Hepatocyte (in vitro differentiated cells): ENCODE results near the gene SORCS2. TPM values are rescaled to one million over a fixed set of nuclear protein-coding genes. Genes with fewer than 3 reads are reported as not detected.

Experiments
- DNase-seq: peaks from one replicate; pipeline ENCODE4 v3.0.0-alpha.2; 2016; ENCODE audit warnings: low spot score
- H2AFZ ChIP-seq: fragments of 200-600 bp; sonication (generic); 2 replicates; pipeline ENCODE4 v1.6.0; 2016; ENCODE audit warnings: antibody characterized with exemption, mild to moderate bottlenecking
- H3K27ac ChIP-seq: fragments of 200-600 bp; sonication (generic); 2 replicates; pipeline ENCODE4 v1.5.1; 2016; ENCODE audit warnings: mild to moderate bottlenecking
- H3K27me3 ChIP-seq: fragments of 200-600 bp; sonication (generic); 2 replicates; pipeline ENCODE4 v1.6.1; 2016
- H3K36me3 ChIP-seq: fragments of 200-600 bp; sonication (generic); replicated peaks from 2 replicates; pipeline ENCODE4 v1.5.1; 2016; ENCODE audit warnings: low read depth; ENCODE audit not compliant: insufficient read depth
- H3K4me1 ChIP-seq: fragments of 200-600 bp; sonication (generic); 2 replicates; pipeline ENCODE4 v1.5.1; 2016; ENCODE audit warnings: mild to moderate bottlenecking, moderate library complexity; ENCODE audit not compliant: insufficient read depth
- H3K4me2 ChIP-seq: fragments of 200-600 bp; sonication (generic); 2 replicates; pipeline ENCODE4 v1.6.0; 2016
- H3K4me3 ChIP-seq: fragments of 200-600 bp; sonication (generic); 2 replicates; pipeline ENCODE4 v1.5.1; 2016; ENCODE audit warnings: mild to moderate bottlenecking
- H3K79me2 ChIP-seq: fragments of 200-600 bp; sonication (generic); 2 replicates; pipeline ENCODE4 v1.6.0; 2017; ENCODE audit warnings: mild to moderate bottlenecking
- H3K9me2 ChIP-seq: fragments of 200-600 bp; sonication (generic); replicated peaks from 2 replicates; pipeline ENCODE4 v1.6.0; 2017; ENCODE audit warnings: mild to moderate bottlenecking; ENCODE audit not compliant: insufficient read depth
- H3K9me3 ChIP-seq: fragments of 200-600 bp; sonication (generic); 2 replicates; pipeline ENCODE4 v1.5.1; 2016; ENCODE audit warnings: low read depth, mild to moderate bottlenecking
- H4K20me1 ChIP-seq: fragments of 200-600 bp; sonication (generic); 2 replicates; pipeline ENCODE4 v1.6.0; 2016; ENCODE audit warnings: mild to moderate bottlenecking; ENCODE audit not compliant: insufficient read depth, poor library complexity, severe bottlenecking
- CTCF ChIP-seq: fragments of 200-600 bp; sonication (generic); IDR thresholded peaks from 2 replicates; pipeline ENCODE4 v1.5.1; 2016; ENCODE audit warnings: antibody characterized with exemption, mild to moderate bottlenecking; ENCODE audit not compliant: poor library complexity
- EZH2 ChIP-seq: fragments of 200-600 bp; sonication (generic); IDR thresholded peaks from 2 replicates; pipeline ENCODE4 v1.6.1; 2016; ENCODE audit warnings: antibody characterized with exemption, mild to moderate bottlenecking, borderline replicate concordance
- EZH2phosphoT487 ChIP-seq: fragments of 200-600 bp; sonication (generic); IDR thresholded peaks from one replicate; pipeline ENCODE4 v1.6.1; 2018; ENCODE audit warnings: antibody characterized with exemption, mild to moderate bottlenecking, low read depth, moderate library complexity; ENCODE audit not compliant: unreplicated experiment, severe bottlenecking
- WGBS: methylation state at CpG from one replicate; pipeline ENCODE4 v1.1.6; 2016; ENCODE audit warnings: low lambda C conversion rate; ENCODE audit errors: missing lambda C conversion rate; 5-methylcytosine and 5-hydroxymethylcytosine counted together
- polyA plus RNA-seq: library from polyadenylated mRNA; unstranded; fragments of >200 nt; fragmentation: Nextera tagmentation; extraction: Ambion mirVana; gene quantifications from 2 replicates; pipeline ENCODE4 v1.2.1, GENCODE V29; 2016
- total RNA-seq: library from RNA; depleted of rRNA; stranded (reverse); fragments of >200 nt; gene quantifications from 2 replicates; pipeline ENCODE4 v1.2.3, GENCODE V29; 2014

SORCS2 gene
- total and polyA plus RNA-seq, 2 experiments from 2014 or later, result 1.6 to 4.8 TPM

DNA sequence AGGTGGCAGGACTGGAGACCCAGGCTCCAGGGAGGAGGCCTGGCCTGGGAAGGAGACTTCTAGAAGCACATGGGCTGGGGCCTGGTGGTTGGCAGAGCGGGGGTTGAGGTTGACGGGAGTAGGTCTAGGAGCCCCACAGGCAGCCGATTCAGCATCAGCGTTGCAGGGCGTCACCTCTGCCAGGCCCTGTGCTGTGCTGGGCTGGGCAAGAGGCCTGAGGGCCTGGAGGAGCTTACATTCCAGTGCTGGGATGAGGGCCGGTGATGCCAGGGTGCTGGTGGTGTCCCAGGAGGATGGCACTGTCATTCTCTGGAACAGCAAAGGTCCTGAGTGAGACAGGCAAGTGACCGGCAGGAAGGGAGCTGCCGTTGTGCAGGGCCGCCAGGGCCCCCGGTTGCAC lies 76.6 kb downstream of the SORCS2 start:
- Histone ChIP-seq H3K27ac (no peak overlapping the region), H3K36me3 (no peaks in the 10 kb centered on the region), H3K9me3 (no peaks in the 10 kb centered on the region), H4K20me1 (no peaks in the 10 kb centered on the region), H3K27me3 (no peaks in the 10 kb centered on the region), H2AFZ (no peak overlapping the region), H3K79me2 (no peaks in the 10 kb centered on the region), H3K4me1 (no peaks in the 10 kb centered on the region), H3K4me3 (no peak overlapping the region), H3K9me2 (no peaks in the 10 kb centered on the region), H3K4me2 (no peak overlapping the region)
- TF ChIP-seq EZH2phosphoT487 (no peak), EZH2 (no peak), CTCF (no peak)
- no peak for DNase-seq
- 97% methylated on average over 10 of the region's 10 CpGs for WGBS

DNA sequence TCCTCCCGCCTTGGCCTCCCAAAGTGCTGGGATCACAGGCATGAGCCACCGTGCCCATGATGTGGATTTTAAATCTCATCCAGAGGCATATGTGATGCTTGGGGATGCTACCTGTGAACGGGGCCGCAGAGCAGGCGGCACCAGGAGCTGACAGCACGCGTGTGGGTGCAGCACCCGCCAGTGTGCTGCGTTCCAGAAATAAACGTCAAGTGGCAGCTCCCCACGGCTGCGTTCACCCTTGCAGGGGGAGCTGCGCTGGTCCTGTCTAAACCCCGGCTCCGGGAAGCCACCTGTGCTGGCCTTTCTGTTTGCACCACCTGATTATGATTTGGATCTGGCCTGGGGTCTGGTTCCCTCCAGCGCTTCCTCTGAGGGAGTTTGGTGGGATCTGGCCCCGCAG lies 77.8 kb downstream of the SORCS2 start:
- Histone ChIP-seq H3K4me2 (no peak overlapping the region), H3K27ac (no peak overlapping the region), H3K4me3 (no peak overlapping the region), H3K27me3 (no peaks in the 10 kb centered on the region), H3K4me1 (no peaks in the 10 kb centered on the region), H3K36me3 (no peaks in the 10 kb centered on the region), H3K9me2 (no peaks in the 10 kb centered on the region), H3K9me3 (no peaks in the 10 kb centered on the region), H4K20me1 (no peaks in the 10 kb centered on the region), H2AFZ (no peak overlapping the region), H3K79me2 (no peaks in the 10 kb centered on the region)
- TF ChIP-seq EZH2phosphoT487 (no peak), CTCF (no peak), EZH2 (no peak)
- no peak for DNase-seq
- WGBS, result 93% methylated on average over 17 of the region's 17 CpGs

GRCh38 chr4:7272404-7272803 lies 80.1 kb downstream of the SORCS2 start:
- Histone ChIP-seq H3K9me2 (no peaks in the 10 kb centered on the region), H3K4me1 (no peaks in the 10 kb centered on the region), H3K36me3 (no peaks in the 10 kb centered on the region), H3K27ac (no peak overlapping the region), H4K20me1 (no peaks in the 10 kb centered on the region), H3K27me3 (no peaks in the 10 kb centered on the region), H3K9me3 (no peaks in the 10 kb centered on the region), H3K79me2 (no peaks in the 10 kb centered on the region), H3K4me3 (no peak overlapping the region), H2AFZ (no peak overlapping the region), H3K4me2 (no peak overlapping the region)
- DNase-seq, result no peak
- WGBS, result 68% methylated on average over 10 of the region's 10 CpGs
- TF ChIP-seq EZH2 (no peak), EZH2phosphoT487 (no peak), CTCF (no peak)

GRCh38 chr4:7273738-7274297 lies 81.5 kb downstream of the SORCS2 start:
- Histone ChIP-seq H3K36me3 (no peaks in the 10 kb centered on the region), H3K27ac (no peak overlapping the region), H3K9me3 (no peaks in the 10 kb centered on the region), H3K4me3 (no peak overlapping the region), H3K27me3 (no peaks in the 10 kb centered on the region), H3K4me1 (no peaks in the 10 kb centered on the region), H3K4me2 (no peak overlapping the region), H2AFZ (no peak overlapping the region), H3K79me2 (no peaks in the 10 kb centered on the region), H3K9me2 (no peaks in the 10 kb centered on the region), H4K20me1 (no peaks in the 10 kb centered on the region)
- TF ChIP-seq EZH2phosphoT487 (no peak), EZH2 (no peak), CTCF (no peak)
- WGBS, result 78% methylated on average over 8 of the region's 8 CpGs
- DNase-seq, result no peak
